ENCODE measurements around the gene TRH.

- no peak for TF ChIP-seq CTCF (conservative IDR thresholded peaks at IDR 0.05 in 1 of 2, IDR thresholded peaks at IDR 0.05 in 1 of 2; ENCODE audit: extremely low read depth in 1 of 2, insufficient read depth in 1 of 2, low read depth in 1 of 2, low read length in 2 of 2)
- TF ChIP-seq EZH2 (IDR thresholded peaks at IDR 0.05; ENCODE audit: borderline replicate concordance, low read length) = no peak
Measured at GRCh38 chr3:129984125-129984524, 9.6 kb downstream of the TRH start.
